OCI-LY7 (cell line): ENCODE measurements around the gene ASH1L. TPM values are rescaled to one million over a fixed set of nuclear protein-coding genes. Genes with fewer than 3 reads are reported as not detected.

Experiments
- BruUV-seq: library from RNA; stranded (reverse); fragments of 400-500 nt; replicated peaks from 2 replicates; lab custom pipeline; 2021; lab: Mats Ljungman, UMichigan
- CTCF ChIA-PET: fragments of 300-600 bp; sonication (Branson Sonifier 250); formaldehyde crosslinking; loops from one replicate; lab custom pipeline; 2022; ENCODE audit warnings: antibody characterized with exemption; ENCODE audit not compliant: unreplicated experiment; lab: Charles Lee
- POLR2A ChIA-PET: fragments of 300-600 bp; sonication (Branson Sonifier 250); formaldehyde crosslinking; loops from one replicate; lab custom pipeline; 2022; ENCODE audit warnings: antibody characterized with exemption; lab: Charles Lee
- DNase-seq: peaks from one replicate; pipeline ENCODE4 v3.0.0-alpha.2; 2015; ENCODE audit warnings: low spot score
- H2AFZ ChIP-seq: fragments of 200-600 bp; sonication (generic), shearing (Covaris generic); 2 replicates; pipeline ENCODE4 v1.6.1; 2014; ENCODE audit warnings: mild to moderate bottlenecking, antibody characterized with exemption, low read length, moderate library complexity
- H3K27ac ChIP-seq: fragments of 200-600 bp; sonication (generic); 2 replicates; pipeline ENCODE4 v1.5.1; 2014; ENCODE audit warnings: mixed run types, low read depth, mild to moderate bottlenecking, moderate library complexity, low read length, inconsistent platforms; ENCODE audit not compliant: poor library complexity, severe bottlenecking
- H3K36me3 ChIP-seq: fragments of 200-600 bp; sonication (generic); 2 replicates; pipeline ENCODE4 v1.6.1; 2014; ENCODE audit warnings: mild to moderate bottlenecking, antibody characterized with exemption, low read length, moderate library complexity, mixed read lengths; ENCODE audit not compliant: insufficient read depth
- H3K4me1 ChIP-seq: fragments of 200-600 bp; sonication (generic); 2 replicates; pipeline ENCODE4 v1.5.1; 2014; ENCODE audit warnings: mild to moderate bottlenecking, low read length; ENCODE audit not compliant: insufficient read depth, poor library complexity, severe bottlenecking
- H3K4me2 ChIP-seq: fragments of 200-600 bp; sonication (generic); 2 replicates; pipeline ENCODE4 v1.6.1; 2014; ENCODE audit warnings: mild to moderate bottlenecking, low read length
- H3K4me3 ChIP-seq: fragments of 200-600 bp; sonication (generic); 2 replicates; pipeline ENCODE4 v1.5.1; 2014; ENCODE audit warnings: mild to moderate bottlenecking, low read depth, low read length; ENCODE audit not compliant: poor library complexity, severe bottlenecking
- H3K79me2 ChIP-seq: fragments of 200-600 bp; sonication (generic); 2 replicates; pipeline ENCODE4 v1.6.1; 2016; ENCODE audit warnings: low read depth, mild to moderate bottlenecking, low read length, moderate library complexity, mixed read lengths; ENCODE audit not compliant: insufficient read depth
- H3K9me2 ChIP-seq: fragments of 200-600 bp; sonication (generic); 2 replicates; pipeline ENCODE4 v1.6.1; 2016; ENCODE audit warnings: mild to moderate bottlenecking, low read length, mixed read lengths; ENCODE audit not compliant: insufficient read depth
- H3K9me3 ChIP-seq: fragments of 200-600 bp; sonication (generic); 2 replicates; pipeline ENCODE4 v1.6.1; 2014; ENCODE audit warnings: mild to moderate bottlenecking, mixed run types, low read length, mixed read lengths
- H4K20me1 ChIP-seq: fragments of 200-600 bp; sonication (generic); 2 replicates; pipeline ENCODE4 v1.6.1; 2014; ENCODE audit warnings: mild to moderate bottlenecking, antibody characterized with exemption, low read length, moderate library complexity, mixed read lengths; ENCODE audit not compliant: insufficient read depth
- CTCF ChIP-seq: fragments of 200-600 bp; sonication (generic); conservative IDR thresholded peaks from 2 replicates; pipeline ENCODE4 v1.5.1; 2014; ENCODE audit warnings: mild to moderate bottlenecking, antibody characterized with exemption, low read length, moderate library complexity, mixed read lengths
- EZH2phosphoT487 ChIP-seq: fragments of 200-600 bp; sonication (generic); IDR thresholded peaks from 2 replicates; pipeline ENCODE4 v1.6.1; 2018; ENCODE audit warnings: low read depth, borderline replicate concordance, mild to moderate bottlenecking, mixed run types, antibody characterized with exemption, low read length, moderate library complexity, mixed read lengths
- intact Hi-C: fragments of 100-400 bp; cut with micrococcal nuclease; formaldehyde crosslinking; loops from one replicate; pipeline ENCODE4 v1.10.0; 2022; ENCODE audit not compliant: unreplicated experiment
- total RNA-seq, 2 experiments: library from RNA; depleted of rRNA in 1 of 2; stranded (reverse); fragments of >200 nt in 1 of 2; shearing (Covaris generic) in 1 of 2; gene quantifications; 2 replicates each; pipeline ENCODE4 v1.2.3, GENCODE V29; 2014 to 2022

Gene ASH1L
- total RNA-seq, 2 experiments from 2014 or later: 33.2 to 49.6 TPM

GRCh38 chr1:155352631-155353030 lies 210.0 kb downstream of the ASH1L start:
- intact Hi-C loops: no loop called here
- POLR2A ChIA-PET: interaction anchor here (0.6 to 1.0 kb wide), 3 partner anchors 8 to 13 kb away, joined by 3 to 7 read pairs (median 3); no protein-coding TSS in a partner anchor
- BruUV-seq: no TSS peak

DNA sequence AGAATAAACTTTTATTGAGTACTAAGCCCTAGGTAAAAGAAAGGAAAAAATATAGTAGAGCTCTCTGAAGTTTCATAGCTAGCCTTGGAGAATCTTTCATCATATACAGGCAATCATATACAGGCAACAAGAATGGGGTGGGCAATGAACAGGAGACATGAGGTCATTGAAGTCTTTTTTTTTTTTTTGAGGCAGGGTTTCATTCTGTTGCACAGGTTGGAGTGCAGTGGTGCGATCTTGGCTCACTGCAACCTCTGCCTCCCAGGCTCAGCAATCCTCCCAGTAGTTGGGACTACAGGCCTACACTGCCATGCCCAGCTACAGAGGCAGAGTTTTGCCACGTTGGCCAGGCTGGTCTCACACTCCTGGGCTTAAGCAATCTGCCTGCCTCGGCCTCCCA lies 219.8 kb downstream of the ASH1L start:
- Histone ChIP-seq H3K4me3 (no peak overlapping the region), H3K27ac (no peak overlapping the region), H3K4me2 (no peak overlapping the region), H3K79me2 (no peaks in the 10 kb centered on the region), H3K9me3 (no peaks in the 10 kb centered on the region), H2AFZ (no peak overlapping the region), H3K36me3 (peaks cover 94% of the 10 kb centered on the region), H3K4me1 (no peaks in the 10 kb centered on the region), H4K20me1 (no peaks in the 10 kb centered on the region), H3K9me2 (no peaks in the 10 kb centered on the region)
- TF ChIP-seq CTCF: no peak
- no peak for TF ChIP-seq EZH2phosphoT487
- ChIA-PET POLR2A (interaction anchor here (0.6 kb wide), 3 partner anchors 86 to 178 kb away, joined by 3 to 5 read pairs (median 3); no protein-coding TSS in a partner anchor), CTCF (no interaction called here)
- DNase-seq: no peak
- intact Hi-C loops: no loop called here
- BruUV-seq: no TSS peak

More at GRCh38 chr1:155352631-155353030, 210.0 kb downstream of the ASH1L start:
- H3K27ac ChIP-seq: no peak overlapping the region
- H3K9me3 ChIP-seq: no peaks in the 10 kb centered on the region
- peaks cover 87% of the 10 kb centered on the region for H3K36me3 ChIP-seq
- CTCF ChIA-PET: no interaction called here
- no peaks in the 10 kb centered on the region for H3K79me2 ChIP-seq
- no peak overlapping the region for H3K4me2 ChIP-seq
- no peak overlapping the region for H3K4me3 ChIP-seq
- H4K20me1 ChIP-seq: no peaks in the 10 kb centered on the region
- no peaks in the 10 kb centered on the region for H3K4me1 ChIP-seq
- TF ChIP-seq CTCF: no peak
- TF ChIP-seq EZH2phosphoT487: no peak
- no peak for DNase-seq
- H2AFZ ChIP-seq: no peak overlapping the region
- no peaks in the 10 kb centered on the region for H3K9me2 ChIP-seq

DNA sequence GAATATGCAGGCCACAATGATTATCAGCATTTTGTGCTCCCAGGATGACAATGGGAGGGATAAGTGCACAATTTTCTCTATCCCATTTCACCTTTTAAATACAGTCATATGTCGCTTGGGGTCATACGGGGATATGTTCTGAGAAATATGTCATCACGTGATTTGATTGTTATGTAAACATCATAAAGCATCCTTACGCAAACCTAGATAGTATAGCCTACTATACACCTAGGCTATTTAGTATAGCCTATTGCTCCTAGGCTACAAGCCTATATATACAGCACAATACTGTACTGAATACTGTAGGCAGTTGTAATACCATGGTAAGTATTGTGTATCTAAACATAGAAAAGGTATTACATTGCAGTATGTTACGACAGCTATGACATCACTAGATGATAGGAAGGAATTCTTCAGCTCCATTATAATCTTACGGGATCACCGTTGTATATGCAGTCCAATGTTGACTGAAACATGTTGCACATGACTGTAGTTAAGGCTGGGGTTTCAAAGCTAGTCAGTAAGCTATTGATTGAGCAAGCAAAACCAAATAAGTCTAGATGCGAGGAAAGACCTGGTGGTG lies 223.0 kb downstream of the ASH1L start:
- H3K4me3 ChIP-seq: no peak overlapping the region
- ChIA-PET POLR2A (interaction anchor here (0.5 to 1.1 kb wide), 4 partner anchors 10 to 470 kb away, joined by 3 to 5 read pairs (median 3); no protein-coding TSS in a partner anchor), CTCF (no interaction called here)
- no TSS peak for BruUV-seq
- no peaks in the 10 kb centered on the region for H3K9me2 ChIP-seq
- H4K20me1 ChIP-seq: no peaks in the 10 kb centered on the region
- no peak for TF ChIP-seq CTCF
- TF ChIP-seq EZH2phosphoT487: no peak
- no peaks in the 10 kb centered on the region for H3K4me1 ChIP-seq
- H3K9me3 ChIP-seq: no peaks in the 10 kb centered on the region
- intact Hi-C loops: no loop called here
- H2AFZ ChIP-seq: no peak overlapping the region
- H3K27ac ChIP-seq: no peak overlapping the region
- H3K4me2 ChIP-seq: no peak overlapping the region
- H3K36me3 ChIP-seq: peaks cover 93% of the 10 kb centered on the region
- no peaks in the 10 kb centered on the region for H3K79me2 ChIP-seq
- DNase-seq: no peak
